IPS-11a (cell line): Measurements from ENCODE around the gene UBQLNL.

Source experiments
- H3K4me3 ChIP-seq: one replicate; pipeline ENCODE4 v1.5.1; 2013; ENCODE audit warnings: low read depth, low read length, control low read depth

UBQLNL gene

DNA sequence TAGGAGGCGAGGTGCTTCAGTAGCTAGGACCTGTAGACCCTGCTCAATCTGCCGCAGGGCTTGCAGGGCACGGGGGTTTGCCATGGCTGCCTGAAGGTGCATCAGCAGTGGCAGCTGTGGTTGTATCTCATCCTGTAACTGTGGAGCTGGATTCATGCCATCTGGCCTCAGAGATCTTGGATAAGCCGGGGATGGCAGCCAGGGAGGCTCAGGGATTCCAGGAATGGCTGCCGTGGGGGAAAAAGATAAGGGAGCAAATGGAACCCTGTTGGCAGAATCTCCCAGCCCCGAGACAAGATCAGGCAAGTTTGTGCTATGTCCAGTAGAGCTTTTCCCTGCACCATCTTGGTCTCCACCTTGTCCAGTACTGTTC, 8.6 kb downstream of the UBQLNL start:
- no peak overlapping the region for H3K4me3 ChIP-seq

DNA sequence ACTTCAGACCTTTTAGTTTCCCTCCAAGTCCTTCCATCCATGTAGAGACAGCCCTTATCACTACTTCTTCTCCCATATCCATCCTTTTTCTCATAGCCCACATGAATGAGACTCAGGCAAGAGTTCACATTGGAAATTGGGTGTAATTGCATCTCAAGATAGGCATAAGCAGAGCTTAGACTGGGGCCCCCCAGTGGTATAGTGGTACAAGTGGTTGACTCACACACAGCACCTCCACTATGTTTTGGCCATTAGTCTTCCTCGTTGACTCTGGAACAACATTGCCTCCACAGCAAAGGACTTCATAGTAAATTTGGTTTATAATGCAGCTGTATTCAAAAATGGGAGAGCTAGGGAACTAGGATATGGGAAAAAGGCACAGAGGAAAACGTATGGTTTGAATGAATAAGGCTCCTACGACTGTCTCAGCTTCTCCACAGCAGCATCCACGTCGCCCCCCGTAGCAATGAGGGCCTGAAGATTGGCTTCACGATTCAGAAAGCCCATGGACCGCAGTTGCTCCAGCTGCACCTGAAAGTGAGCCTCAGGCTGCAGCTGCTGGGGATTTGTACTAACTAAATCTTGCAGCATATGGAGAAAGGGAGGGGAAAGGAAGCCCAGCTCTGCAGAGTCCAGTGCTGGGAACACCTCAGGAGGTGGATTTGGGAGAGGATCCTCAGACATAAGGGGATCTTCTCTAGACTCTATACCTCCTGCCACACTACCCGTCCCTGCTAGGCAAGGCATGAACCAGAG, 9.1 kb downstream of the UBQLNL start:
- H3K4me3 ChIP-seq, result no peak overlapping the region

DNA sequence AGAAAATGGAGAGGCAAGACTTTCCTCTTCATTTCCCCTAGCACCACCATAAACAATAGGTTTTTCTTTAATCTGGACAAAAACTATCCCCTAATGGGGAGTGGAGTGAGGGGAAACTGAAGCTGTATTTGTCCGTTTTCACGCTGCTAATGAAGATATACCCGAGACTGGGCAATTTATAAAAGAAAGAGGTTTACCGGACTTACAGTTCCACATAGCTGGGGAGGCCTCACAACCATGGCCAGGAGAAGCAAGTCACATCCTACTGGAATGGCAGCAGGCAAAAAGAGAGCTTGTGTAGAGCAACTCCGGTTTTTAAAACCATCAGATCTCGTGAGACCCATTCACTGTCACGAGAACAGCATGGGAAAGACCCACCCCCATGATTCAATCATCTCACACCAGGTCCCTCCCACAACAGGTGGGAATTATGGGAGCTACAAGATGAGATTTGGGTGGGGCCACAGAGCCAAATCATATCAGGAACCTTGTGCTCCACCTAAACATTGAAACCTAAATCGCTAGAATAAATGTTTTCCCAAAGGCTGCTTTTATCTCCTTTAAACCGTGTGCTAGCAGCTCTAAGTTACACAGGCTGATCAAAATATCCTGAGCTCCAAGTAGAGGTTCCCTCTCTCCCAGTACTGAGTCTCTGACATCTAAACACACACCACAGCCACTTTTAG, 11.0 kb downstream of the UBQLNL start:
- H3K4me3 ChIP-seq, result no peak overlapping the region

DNA sequence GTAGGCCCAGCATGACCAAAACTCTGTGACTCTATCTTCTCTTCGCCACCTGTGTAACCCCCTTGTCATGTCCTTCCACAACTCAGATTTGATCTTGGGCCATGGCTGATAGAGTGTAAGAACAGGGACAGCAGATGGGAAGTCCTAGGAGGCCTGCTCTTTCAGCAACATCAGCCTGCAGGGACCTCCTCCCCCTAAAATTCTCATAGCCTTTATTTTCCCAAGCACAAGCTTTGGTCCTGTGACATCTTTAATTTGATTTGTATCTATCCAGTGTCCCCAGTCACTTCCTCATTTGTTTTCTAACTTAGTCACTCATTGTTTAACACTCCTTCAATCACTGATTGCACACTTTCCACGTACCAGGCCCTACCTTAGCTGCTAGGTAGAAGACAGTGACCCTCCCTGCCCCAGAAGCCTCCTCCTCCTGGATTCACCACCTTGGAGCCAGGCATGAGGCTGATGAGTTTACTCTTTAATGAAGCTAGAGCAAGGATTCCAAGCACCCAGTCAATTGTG, 12.0 kb downstream of the UBQLNL start:
- no peak overlapping the region for H3K4me3 ChIP-seq

DNA sequence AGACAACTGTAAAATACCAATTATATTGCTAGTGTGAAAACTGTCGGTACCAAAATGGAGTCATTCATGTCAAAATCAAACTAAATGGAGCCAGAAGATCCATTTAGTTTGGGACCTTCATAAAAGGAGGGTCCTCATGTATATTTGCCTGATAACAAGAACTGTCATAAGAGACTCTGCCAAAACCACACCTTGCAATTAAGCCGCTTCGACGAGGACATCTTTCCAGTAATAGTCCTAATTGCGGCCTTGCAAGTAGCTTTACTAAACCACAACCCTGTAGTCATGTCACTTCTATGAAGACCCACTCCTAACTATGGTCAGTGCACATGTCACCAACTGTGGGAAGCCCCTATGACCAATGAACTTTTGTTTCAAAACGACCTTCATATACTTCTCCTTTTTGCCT, 16.1 kb downstream of the UBQLNL start:
- no peak overlapping the region for H3K4me3 ChIP-seq

DNA sequence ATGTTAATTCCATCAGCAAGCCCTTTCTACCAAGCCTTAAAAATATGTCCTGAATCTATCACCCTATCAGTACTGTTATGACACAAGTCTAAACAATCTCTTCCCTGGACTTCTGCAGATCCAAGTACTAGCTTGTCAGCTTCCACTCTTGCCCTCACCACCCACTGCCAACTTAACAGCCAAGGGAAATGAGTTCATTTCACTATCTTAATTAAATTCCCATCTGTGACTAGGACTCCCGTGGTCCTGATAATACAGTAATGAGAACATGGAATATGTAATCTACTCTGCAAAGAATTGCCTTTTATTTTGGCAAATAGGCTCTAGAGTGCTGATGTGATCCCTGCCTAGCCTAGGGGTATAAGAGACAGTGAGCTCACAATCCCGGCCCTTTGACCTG, 16.8 kb downstream of the UBQLNL start:
- no peak overlapping the region for H3K4me3 ChIP-seq

DNA sequence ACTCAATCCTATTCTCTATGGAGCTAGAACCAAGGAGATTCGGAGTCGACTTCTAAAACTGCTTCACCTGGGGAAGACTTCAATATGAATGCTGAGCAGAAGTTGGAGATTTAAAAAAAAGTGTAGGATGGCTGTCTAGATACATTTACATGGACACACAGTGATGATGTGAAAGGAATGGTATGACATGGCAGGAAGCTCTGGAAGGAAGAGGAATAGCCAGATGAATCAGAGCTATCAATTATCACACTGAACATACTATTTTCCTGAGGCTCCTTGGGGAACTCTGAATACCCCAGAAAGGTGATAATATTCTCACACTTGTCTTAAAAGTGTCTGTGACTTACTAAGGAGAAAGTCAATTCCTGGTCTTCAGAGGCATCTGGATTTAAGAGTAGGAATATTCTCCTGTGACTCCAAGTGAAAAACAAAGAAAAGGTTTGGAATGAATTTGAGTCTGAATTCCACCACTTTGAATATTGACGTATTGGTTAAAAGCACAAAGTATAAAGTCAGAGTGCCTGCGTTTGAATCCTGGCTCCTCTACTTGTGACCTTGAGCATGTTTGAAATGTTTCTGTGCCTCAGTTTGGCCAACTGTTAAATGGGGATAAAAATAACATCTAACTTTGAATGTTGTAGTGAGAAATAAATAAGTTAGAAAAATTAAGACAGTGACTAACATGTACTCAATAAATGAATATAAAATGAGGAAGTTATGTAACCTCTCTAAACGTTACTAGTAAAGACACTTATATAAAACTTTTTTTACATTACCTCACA, 26.7 kb downstream of the UBQLNL start:
- H3K4me3 ChIP-seq, result no peak overlapping the region

DNA sequence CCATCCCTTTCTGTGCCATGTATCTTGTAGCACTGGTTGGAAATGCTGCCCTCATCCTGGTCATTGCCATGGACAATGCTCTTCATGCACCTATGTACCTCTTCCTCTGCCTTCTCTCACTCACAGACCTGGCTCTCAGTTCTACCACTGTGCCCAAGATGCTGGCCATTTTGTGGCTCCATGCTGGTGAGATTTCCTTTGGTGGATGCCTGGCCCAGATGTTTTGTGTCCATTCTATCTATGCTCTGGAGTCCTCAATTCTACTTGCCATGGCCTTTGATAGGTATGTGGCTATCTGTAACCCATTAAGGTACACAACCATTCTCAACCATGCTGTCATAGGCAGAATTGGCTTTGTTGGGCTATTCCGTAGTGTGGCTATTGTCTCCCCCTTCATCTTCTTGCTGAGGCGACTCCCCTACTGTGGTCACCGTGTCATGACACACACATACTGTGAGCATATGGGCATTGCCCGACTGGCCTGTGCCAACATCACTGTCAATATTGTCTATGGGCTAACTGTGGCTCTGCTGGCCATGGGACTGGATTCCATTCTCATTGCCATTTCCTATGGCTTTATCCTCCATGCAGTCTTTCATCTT, 27.6 kb downstream of the UBQLNL start:
- no peak overlapping the region for H3K4me3 ChIP-seq

DNA sequence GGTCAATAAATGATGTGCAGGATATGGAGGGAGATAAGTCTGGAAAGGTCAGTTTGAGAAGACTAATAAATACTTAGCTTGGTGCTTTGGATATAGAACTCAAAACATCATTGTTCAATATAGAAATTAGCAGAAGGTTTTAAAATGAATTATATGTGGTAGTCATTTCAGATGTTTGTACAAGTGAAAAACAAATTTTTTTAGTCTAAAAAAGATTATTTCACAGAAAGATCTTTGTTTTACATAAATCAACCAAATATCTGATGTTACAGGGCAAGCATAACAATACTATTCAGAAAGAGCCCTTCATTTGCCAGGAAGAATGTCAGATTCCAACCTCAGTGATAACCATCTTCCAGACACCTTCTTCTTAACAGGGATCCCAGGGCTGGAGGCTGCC, 28.1 kb downstream of the UBQLNL start, which contains the start of gene OR52D1:
Gene OR52D1, plus strand, starts transcription at position 301 of the 400 bp plus-strand sequence. Its CDS starts 22 bp downstream, at position 323.
- no peak within 1 kb of the TSS for H3K4me3 ChIP-seq

DNA sequence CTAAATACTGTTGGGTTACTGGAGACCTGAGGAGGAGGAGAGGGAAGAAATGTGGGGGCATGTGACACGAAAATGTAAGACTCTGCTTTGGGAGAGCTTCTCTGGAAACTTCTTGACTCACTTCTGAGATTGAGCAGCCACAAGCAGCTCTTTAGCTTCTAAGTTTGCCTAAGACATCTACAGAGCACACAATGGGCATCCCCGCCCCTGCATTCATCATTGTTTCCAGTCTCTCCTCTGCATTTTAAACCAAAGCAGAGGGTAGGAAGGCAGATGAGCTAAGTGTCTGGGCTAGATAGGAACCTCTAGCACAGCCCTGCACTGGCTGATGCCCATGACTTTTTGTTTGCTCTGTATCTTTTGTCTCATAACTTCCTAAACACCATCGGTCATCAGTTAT, 30.1 kb downstream of the UBQLNL start:
- H3K4me3 ChIP-seq, result no peak overlapping the region

DNA sequence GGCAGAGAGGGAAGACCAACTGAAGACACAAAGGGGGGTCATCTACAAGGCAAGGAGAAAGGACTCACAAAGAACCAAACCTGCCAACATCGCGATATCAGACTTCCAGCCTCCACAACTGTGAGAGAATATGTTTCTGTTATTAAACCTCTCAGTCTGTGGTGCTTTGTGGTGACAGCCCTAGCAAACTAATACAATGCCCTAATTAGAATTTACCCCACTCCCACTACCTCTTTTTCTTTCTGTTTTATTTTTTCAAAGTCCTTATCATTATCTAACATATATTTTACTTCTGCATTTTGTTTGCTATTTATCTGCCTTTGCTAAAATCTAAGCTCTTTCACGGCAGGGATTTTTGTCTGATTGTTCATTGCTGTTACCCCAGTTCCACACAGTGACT, 30.5 kb downstream of the UBQLNL start:
- H3K4me3 ChIP-seq, result no peak overlapping the region

DNA sequence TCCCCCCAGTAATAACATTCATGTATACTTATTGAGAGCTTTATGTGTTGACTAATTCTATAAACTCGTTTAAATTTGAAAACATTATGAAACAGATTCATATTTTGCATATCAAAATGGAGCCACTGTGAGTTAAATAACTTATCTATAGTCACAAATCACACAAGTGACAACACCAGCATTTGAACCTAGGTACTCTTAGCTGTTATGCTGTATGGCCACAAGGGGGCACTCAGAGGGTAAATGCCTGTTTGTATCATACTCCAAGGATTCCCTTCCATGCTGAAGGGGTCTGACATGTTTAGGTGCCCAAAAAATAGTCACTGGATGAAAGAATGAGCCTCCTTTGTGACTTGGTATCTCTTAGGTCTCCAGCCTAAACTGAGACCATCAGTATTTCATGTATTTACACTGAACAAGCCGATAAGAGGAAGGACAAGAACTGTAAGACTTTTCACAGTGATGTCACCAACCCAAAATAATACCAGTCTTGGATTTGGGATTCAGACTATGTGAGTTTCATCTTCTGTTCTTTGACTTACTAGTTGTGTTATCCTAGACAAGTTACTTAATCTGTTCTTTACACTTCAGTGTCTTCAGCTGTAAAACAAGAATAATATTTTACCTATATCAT, 40.2 kb downstream of the UBQLNL start:
- no peak overlapping the region for H3K4me3 ChIP-seq

DNA sequence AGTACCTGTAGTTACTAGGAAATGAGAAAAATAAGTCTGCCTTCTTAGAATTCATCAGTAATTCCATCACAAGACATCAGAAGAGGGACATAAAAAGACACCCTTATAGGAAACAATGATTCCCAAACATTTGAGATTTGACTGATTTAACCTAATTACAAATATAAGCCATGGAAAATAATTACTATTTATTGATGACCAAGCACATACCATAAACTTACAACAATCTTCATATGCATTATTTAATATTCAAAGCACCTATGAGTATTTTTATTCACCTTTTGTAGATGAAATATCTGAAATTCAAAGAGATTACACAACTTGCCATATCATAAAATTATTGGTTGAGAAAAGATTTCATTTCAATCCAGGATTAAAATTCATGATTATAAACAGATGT, 42.6 kb downstream of the UBQLNL start:
- no peak overlapping the region for H3K4me3 ChIP-seq

DNA sequence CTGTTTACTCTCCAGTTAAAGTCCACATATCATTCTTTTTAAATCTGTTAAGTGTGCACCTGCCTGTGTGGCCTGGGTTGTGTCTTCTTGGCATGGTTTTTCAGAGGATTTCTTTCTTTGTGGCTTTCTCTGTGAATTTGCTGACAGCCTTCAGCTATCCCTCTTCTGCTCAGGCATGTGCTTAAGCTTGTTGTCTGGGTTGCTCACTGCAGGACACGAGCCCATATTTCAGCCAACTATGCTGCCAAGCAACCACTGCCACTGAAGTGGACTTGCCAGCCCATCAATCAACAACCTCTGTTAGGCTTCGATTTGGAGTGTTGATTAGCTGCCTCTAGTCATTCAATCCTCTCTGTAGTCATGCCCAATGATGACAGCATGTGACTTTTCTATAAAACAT, 49.0 kb downstream of the UBQLNL start:
- H3K4me3 ChIP-seq, result no peak overlapping the region
